NCI-H146 treated with DMSO at 0.1 percent for 48 hours (cell line): ENCODE results near the gene CCL21.

Experiments used
- DNase-seq: peaks from one replicate; lab custom pipeline; 2025; ENCODE audit not compliant: unreplicated experiment; lab: John Stamatoyannopoulos, UW

CCL21 gene

GRCh38 chr9:34709196-34709978, 549 bp downstream of the CCL21 start:
- DNase-seq: no peak

DNA sequence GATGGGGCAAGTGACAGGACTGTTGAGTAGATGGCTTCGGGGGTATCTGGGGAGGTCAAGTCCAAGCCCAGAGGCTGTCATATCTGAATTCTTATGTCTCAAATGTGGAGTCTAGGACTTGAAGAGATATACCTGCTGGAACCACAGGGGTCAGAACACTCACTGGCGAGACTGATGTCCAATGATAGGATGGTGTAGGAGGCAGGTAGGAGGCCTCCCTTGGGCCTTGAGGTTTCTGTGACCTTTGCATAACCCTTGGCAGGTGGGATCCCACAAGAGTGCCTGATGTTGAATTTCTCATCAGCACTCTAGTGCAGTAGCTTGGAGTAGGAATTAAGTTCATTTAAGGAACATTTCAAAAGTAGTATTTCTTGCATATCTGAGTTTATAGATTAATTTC, 2.8 kb downstream of the CCL21 start:
- no peak for DNase-seq

DNA sequence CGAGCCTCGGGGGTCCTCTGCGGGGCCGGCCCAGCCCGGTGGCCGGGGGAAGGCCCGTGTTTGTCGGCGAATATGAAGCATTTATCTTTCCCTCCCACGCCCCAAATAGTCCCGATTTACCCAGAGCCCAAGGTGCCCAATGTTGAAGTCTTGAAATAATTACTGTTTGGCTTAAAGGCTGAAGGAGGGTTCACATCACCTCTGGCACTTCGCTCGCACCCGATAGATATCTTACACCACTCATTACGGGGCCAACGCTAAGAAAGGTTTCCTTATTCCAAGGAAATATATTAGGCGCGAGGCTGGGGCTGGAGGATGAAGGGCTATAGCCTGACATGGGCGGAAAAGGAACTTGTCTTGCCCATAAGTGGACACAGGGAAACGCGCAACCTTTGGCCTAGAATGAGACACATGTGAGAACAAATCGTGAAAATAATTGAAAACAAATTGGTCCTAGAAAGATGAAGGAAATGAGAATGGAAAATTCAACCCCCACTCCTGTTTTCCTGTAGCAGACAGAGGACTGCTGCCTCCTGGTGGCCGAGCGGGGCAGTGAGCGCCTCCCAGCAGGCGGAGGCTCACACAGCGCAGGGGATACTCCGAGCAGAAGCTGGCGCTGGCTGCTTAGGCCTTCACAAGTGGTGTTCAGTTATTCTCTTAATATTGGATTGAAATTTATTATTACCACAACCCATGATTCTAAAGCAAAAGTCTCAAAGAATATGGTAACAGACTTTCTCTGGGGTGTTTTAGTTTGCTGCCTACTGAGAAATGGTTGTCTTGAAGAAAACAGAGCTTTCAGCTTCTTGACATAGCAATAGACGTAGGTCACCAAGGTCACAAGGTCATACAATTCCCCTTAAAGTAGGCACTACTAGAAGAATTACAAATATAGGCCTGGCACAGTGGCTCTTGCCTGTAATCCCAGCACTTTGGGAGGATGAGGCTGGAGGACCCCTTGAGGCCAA, 7.9 kb downstream of the CCL21 start:
- peak; percentile 72 for DNase-seq

GRCh38 chr9:34701023-34701768, 8.7 kb downstream of the CCL21 start:
- DNase-seq: peak; percentile 29

GRCh38 chr9:34694811-34695210, 15.1 kb downstream of the CCL21 start:
- DNase-seq: no peak

DNA sequence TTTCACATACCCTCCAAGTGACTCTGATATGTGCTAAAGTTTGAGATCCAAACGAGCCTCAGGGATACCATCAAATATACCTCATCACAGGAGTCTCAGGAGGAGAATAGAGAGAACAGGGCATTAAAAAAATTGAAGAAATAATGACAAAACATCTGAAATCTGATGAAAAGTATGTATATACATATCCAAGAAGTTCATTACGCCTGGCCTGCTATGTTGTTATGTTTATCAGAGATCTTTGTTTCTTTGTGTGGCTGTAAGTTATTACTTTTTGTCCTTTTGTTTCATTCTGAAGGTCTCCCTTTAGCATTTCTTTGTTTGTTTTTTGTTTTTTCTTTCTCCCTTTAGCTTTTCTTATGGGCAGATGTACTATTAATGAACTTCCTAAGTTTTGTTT, 16.4 kb downstream of the CCL21 start:
- DNase-seq: no peak

DNA sequence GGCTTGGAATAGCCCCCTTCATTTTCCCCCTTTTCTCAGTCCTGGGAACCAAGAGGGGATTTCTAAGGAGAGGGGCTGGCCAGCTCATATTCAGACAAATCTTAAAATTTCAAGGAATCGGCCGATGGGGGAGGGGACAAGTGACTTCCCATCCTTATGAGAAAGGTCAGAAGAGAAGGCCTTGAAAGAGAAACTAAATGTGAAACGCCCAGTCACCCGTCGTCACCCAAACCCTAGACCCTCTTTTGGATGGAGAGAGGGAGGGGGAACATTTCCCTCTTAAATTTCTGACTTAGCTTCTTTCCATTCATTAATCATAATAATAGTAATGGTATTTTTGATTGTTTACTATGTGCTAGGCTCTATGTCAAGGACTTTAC, 18.0 kb downstream of the CCL21 start:
- no peak for DNase-seq

DNA sequence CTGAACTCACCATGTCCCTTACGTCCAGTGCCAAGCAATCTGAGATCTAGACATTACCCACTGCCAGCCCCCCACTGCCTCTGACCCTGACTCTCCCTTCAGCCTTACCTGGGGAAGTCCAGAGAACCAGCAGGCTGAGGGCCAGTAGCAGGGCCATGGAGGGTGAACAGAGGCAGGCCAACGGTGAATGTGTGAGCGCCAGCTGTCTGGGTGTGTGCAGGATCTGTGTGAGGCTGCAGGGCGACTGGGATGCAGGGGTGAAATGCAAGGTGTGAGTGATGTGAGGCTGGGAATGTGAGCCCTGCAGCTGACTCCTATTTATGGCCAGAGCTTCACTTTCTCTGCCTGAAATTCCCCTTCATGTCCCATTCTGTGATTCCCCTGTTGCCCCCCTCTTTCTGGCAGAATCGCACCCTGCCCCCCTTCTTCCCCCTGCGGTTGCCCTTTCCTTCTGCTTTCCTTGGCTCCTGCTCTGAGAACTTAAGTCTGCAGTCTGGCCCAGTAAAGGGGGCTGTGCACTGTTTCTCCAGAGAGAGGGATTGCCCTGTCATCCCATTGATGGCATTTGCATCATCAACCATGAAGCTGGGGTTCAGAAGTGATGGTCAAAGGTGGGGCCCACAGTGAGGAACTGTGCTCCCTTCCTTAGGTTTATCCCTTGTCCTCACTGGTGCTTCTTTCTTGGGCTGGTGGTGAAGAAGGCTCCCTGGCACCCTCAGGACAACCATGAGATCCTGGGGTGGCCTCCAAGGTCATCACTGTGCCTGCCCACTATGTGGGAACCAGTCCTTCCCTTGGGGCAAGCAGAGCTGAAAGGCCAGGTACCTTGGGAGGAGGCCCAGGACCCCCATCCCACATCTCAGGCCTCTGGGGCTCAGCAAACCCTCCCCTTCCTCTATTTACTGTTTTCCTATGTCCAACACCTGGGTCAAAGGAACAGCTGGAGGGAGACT, 18.7 kb downstream of the CCL21 start, which contains the start of gene CCL19:
TSS of gene CCL19 (minus strand) at position 294 of the 953 bp plus-strand sequence. CDS start at position 157, 137 bp downstream.
- no peak for DNase-seq

GRCh38 chr9:34689512-34689911, 20.4 kb downstream of the CCL21 start:
- peak; percentile 71 for DNase-seq

GRCh38 chr9:34689116-34689470, 20.8 kb downstream of the CCL21 start:
- DNase-seq: peak; percentile 71

DNA sequence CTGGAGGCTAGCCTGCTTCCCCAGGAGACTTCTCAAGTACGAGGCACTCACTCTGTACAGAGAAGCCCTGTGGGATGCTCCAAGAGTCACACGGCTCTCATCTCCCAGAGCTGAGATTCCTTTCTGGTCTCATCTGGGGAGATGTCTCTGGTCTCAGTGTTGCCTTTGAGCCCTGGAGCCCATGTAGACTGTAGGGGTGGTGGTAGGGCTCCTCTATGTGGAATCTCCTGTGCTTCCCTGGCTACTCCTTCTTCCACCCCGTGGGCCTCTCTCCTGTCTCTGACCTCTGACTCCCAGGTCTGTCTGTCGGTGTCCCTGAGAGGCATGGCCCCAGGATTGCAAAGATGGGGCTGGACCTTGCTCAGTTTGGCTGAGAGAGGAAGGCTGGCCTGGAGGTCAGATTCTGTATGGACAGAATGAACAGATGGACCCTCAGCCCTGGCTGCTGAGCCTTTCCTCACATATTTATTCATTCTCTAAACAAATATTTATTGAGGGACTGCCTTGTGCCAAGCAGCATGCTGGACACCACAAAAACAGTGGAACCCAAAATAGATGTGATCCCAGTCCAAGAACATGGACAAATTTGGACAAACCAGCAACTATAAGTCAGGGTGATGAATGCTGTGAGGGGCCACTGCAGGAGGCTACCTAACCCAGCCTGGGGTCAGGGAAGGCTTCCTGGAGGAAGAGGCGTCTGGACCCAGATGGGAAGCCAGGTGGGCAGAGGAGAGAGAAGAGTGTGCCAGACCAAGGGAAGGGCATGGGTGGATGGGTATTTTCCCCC, 21.4 kb downstream of the CCL21 start:
- DNase-seq: no peak

DNA sequence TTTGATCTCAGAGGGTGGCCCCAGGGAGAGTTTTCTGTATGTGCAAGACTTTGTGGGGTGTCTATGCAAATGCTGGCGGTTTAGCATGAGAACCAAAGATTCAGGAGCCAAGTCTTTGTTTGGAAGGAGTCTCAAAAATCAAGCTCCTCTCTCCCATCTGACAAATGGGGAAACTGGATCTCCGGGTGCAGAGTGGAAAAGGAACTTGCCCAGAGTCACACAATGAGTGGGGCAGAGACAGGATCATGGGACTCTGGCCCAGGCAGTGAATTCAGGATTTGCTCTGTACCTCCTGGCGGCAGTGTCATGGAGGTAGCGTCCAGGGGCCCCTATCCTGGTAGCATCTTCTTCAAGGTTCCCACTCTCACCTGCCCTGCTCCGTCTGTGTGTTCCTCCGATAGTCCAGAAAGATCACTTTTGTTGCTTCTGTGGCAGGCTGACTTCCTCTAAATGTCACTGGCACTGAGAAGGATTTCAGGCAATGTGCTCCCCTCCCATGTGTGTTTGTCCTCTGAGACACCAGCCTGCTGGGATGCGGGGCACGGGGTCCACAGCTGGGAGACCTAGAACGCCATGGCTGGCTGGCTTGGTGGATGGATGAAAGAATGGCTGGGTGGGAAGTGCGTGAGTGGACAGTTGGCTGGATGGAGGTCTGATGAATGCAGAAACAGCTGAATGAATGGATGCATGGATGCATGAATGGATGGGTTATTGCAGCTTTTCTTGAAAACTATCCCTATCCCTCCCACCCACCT, 22.5 kb downstream of the CCL21 start:
- DNase-seq: no peak

DNA sequence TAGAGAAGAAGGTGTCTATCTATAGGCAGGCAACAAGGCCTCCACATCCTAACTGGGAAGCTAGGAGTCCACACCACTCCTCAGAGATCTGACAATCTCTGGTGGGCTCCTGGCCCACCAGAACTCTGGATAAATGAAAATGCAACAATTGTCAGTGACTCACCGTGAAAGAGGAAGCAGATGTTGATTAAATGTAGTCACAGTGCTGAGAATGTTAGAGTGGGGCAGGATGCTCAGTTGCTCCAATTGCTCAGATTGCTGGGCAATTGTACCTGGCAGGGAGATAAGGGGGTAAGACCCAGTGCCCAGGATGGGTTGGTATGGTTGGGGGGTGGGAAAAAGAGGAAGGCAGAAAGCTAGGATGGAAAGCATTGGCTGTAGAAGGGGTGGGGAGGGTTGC, 23.2 kb downstream of the CCL21 start:
- no peak for DNase-seq

DNA sequence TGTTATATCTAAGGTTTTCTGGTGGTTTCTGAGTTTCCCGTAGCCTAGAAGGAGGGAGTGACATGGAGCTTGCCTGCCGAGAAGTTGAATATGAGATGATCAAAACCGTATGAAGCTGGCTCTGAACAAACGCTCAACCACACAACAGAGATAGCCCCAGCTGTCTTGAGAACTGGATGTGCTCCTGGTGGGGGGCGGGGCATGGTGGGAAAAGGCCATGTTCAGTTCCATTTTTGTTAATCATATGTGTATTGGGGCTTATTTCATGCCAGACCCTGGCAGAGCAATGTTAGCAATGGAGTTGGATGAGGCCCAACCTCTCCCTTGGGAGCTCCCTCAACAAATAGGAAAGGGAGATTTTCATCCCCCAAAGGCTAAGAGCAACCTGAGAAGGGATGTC, 23.7 kb downstream of the CCL21 start:
- DNase-seq: no peak

GRCh38 chr9:34685591-34685990, 24.3 kb downstream of the CCL21 start:
- DNase-seq: no peak

- no peak for DNase-seq
Measured at GRCh38 chr9:34684816-34685215, 25.1 kb downstream of the CCL21 start.

- no peak for DNase-seq
Measured at GRCh38 chr9:34684145-34684544, 25.8 kb downstream of the CCL21 start.

DNA sequence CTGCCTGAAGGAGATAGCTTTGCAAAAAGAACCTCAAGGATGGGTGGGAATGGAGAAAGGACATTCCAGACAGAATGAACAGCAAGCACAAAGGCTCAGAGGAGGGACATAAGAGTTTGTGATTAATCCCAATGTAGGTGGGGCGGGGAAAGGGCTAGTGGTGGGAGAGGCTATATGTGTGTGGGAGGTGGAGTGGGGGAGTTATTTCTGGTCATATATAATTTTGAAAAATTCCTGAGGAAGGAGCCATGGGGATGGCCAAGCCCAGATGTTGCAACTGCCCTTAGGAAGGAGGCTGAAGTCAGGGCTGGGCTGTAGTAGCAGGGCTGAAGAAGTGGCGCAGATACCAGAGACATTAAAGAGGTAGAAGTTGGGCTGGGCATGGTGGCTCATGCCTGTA, 34.1 kb downstream of the CCL21 start:
- DNase-seq: no peak
